BE2C (cell line): Measurements from ENCODE around the gene CYTH3.
A peak's percentile ranks its signal among the peaks of the same experiment; 100 is the strongest.

Experiments used
- DNase-seq: peaks from one replicate; pipeline ENCODE4 v3.0.0-alpha.2; 2020
- H3K27me3 ChIP-seq: fragments of 250-450 bp; sonication (Bioruptor Pico); 2 replicates; pipeline ENCODE4 v1.5.1; 2020; ENCODE audit warnings: mild to moderate bottlenecking
- H3K36me3 ChIP-seq: fragments of 250-450 bp; sonication (Bioruptor Pico); 2 replicates; pipeline ENCODE4 v1.5.1; 2020; ENCODE audit warnings: mild to moderate bottlenecking
- H3K4me1 ChIP-seq: fragments of 250-450 bp; sonication (Bioruptor Pico); 2 replicates; pipeline ENCODE4 v1.5.1; 2020
- H3K4me3 ChIP-seq: 2 replicates; pipeline ENCODE4 v1.5.1; 2011; ENCODE audit warnings: low read depth, low read length
- H3K9me3 ChIP-seq: fragments of 250-450 bp; sonication (Bioruptor Pico); 2 replicates; pipeline ENCODE4 v1.5.1; 2020
- CTCF ChIP-seq: IDR thresholded peaks from 2 replicates; pipeline ENCODE4 v1.5.1; 2012; ENCODE audit warnings: mild to moderate bottlenecking, low read depth, low read length

Gene CYTH3

GRCh38 chr7:6159097-6159483 lies 113.3 kb downstream of the CYTH3 start:
- Histone ChIP-seq H3K27me3 (no peaks in the 10 kb centered on the region), H3K4me1 (peaks cover 21% of the 10 kb centered on the region), H3K36me3 (peaks cover 71% of the 10 kb centered on the region), H3K9me3 (no peaks in the 10 kb centered on the region), H3K4me3 (no peak overlapping the region)
- peak; percentile 48 for DNase-seq
- no peak for TF ChIP-seq CTCF

- Histone ChIP-seq H3K9me3 (no peaks in the 10 kb centered on the region), H3K36me3 (peaks cover 71% of the 10 kb centered on the region), H3K4me1 (peaks cover 21% of the 10 kb centered on the region)
These were observed 113.9 kb downstream of the CYTH3 start for GRCh38 chr7:6158424-6159096.

DNA sequence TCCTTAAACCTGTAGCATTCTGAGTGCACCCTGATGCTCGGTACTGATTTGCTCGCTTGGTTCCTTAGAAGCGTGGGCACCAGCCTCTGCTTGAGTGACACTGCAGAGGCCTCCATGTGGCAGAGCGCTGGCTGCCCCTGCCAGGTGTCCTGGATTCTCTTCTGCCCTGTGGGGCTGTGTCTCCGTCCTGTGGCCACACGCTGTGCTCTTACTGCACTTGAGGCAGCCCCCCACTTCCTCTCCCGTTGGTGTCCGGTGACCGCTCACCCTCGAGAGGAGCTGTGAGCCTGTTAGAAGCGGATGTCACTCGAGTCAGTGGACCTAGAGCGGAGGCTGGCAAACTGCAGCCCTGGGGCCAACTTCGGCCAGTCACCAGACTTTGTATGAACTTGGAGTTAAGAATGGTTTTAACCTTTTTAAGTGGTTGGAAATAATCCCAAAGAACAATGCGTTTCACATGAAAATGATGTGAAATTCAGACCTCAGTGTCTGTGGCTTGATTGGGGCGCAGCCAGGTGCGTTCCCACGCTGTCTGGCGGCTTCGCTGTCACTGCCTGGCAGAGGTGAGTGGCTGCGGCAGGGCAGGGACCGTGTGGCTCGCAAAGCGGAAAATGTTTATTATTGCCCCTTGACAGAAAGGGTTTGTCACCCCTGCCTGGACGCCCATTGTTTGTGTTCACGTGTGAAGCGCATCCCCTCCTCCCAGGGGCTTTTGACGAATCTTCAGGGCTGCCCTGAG lies 114.6 kb downstream of the CYTH3 start:
- Histone ChIP-seq H3K4me3 (no peak overlapping the region), H3K9me3 (no peaks in the 10 kb centered on the region), H3K36me3 (peaks cover 71% of the 10 kb centered on the region), H3K27me3 (no peaks in the 10 kb centered on the region), H3K4me1 (peaks cover 21% of the 10 kb centered on the region)
- DNase-seq = no peak
- no peak for TF ChIP-seq CTCF

More at GRCh38 chr7:6158424-6159096, 113.9 kb downstream of the CYTH3 start:
- no peaks in the 10 kb centered on the region for H3K27me3 ChIP-seq
- DNase-seq = no peak
- TF ChIP-seq CTCF = no peak
- no peak overlapping the region for H3K4me3 ChIP-seq

DNA sequence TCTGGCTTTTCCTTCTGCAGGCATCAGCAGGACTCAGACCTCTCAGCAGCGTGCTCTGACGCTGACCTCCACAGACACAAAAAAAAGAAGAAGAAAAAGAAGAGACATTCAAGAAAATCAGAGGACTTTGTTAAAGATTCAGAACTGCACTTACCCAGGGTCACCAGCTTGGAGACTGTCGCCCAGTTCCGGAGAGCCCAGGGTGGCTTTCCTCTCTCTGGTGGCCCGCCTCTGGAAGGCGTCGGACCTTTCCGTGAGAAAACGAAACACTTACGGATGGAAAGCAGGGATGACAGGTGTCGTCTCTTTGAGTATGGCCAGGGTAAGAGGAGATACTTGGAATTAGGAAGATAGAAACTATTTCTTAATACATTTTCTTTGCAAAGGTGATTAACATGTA lies 115.7 kb downstream of the CYTH3 start:
- H3K27me3 ChIP-seq = no peaks in the 10 kb centered on the region
- peaks cover 71% of the 10 kb centered on the region for H3K36me3 ChIP-seq
- no peak for TF ChIP-seq CTCF
- peaks cover 21% of the 10 kb centered on the region for H3K4me1 ChIP-seq
- DNase-seq = no peak
- no peaks in the 10 kb centered on the region for H3K9me3 ChIP-seq
- no peak overlapping the region for H3K4me3 ChIP-seq

GRCh38 chr7:6155596-6155995 lies 116.8 kb downstream of the CYTH3 start:
- no peak for TF ChIP-seq CTCF
- no peak for DNase-seq
- Histone ChIP-seq H3K27me3 (no peaks in the 10 kb centered on the region), H3K36me3 (peaks cover 78% of the 10 kb centered on the region), H3K4me3 (no peak overlapping the region), H3K9me3 (no peaks in the 10 kb centered on the region), H3K4me1 (peaks cover 19% of the 10 kb centered on the region)
